Gastrocnemius medialis (tissue), 4 donors: ENCODE results near the gene NKX6-2. TPM values are rescaled to one million over a fixed set of nuclear protein-coding genes. Genes with fewer than 3 reads are reported as not detected.

ENCODE experiments used
- ATAC-seq, 2 donors: fragments of 150-250 bp; one replicate each; pipeline ENCODE4 v1.9.1; 2016
- DNase-seq, 2 donors: peaks; one replicate each; pipeline ENCODE4 v3.0.0-alpha.2; 2019
- H3K27ac ChIP-seq, 4 donors: fragments of 200-600 bp; sonication (generic); 1 replicate in 1 of 4; 2 replicates in 3 of 4; pipeline ENCODE4 v1.5.1; 2016 to 2018; ENCODE audit warnings: mild to moderate bottlenecking in 2 of 4, moderate library complexity in 1 of 4
- H3K27me3 ChIP-seq, 3 donors: fragments of 200-600 bp; sonication (generic) in 2 of 3; 1 replicate in 1 of 3; 2 replicates in 2 of 3; pipeline versions ENCODE4 v1.5.1 to v1.6.0; 2016 to 2019; ENCODE audit warnings: mild to moderate bottlenecking in 1 of 3, moderate library complexity in 1 of 3
- H3K36me3 ChIP-seq, 2 donors: fragments of 200-600 bp; sonication (generic) in 1 of 2; one replicate each; pipeline ENCODE4 v1.5.1; 2017 to 2018
- H3K4me1 ChIP-seq, 2 donors: fragments of 200-600 bp; sonication (generic) in 1 of 2; one replicate each; pipeline ENCODE4 v1.5.1; 2016 to 2017; ENCODE audit warnings: mild to moderate bottlenecking in 2 of 2
- H3K4me3 ChIP-seq, 4 donors: fragments of 200-600 bp; sonication (generic) in 3 of 4; 1 replicate in 1 of 4; 2 replicates in 3 of 4; pipeline ENCODE4 v1.5.1; 2016 to 2019; ENCODE audit warnings: mild to moderate bottlenecking in 2 of 4
- H3K9me3 ChIP-seq, 3 donors: fragments of 200-600 bp; sonication (generic) in 2 of 3; 1 replicate in 1 of 3; 2 replicates in 2 of 3; pipeline ENCODE4 v1.5.1; 2016 to 2019
- CTCF ChIP-seq, 5 experiments: fragments of 450-650 bp in 3 of 5; fragments of 200-600 bp in 2 of 5; sonication (generic) in 2 of 5; IDR thresholded peaks in 4 of 5; conservative IDR thresholded peaks in 1 of 5; 1 replicate in 4 of 5; 2 replicates in 1 of 5; pipeline ENCODE4 v1.5.1; 2016 to 2019; ENCODE audit warnings: antibody characterized with exemption in 5 of 5, mild to moderate bottlenecking in 3 of 5, moderate library complexity in 3 of 5
- POLR2A ChIP-seq, 2 donors: fragments of 450-650 bp; IDR thresholded peaks; one replicate each; pipeline ENCODE4 v1.6.1; 2017; ENCODE audit warnings: antibody characterized with exemption in 2 of 2, mild to moderate bottlenecking in 2 of 2, moderate library complexity in 2 of 2
- in situ Hi-C, 4 donors: fragments of 200-750 bp; cut with MboI; loops; one replicate each; pipeline versions ENCODE4 v1.15.0 to v1.8.0; 2017; ENCODE audit warnings: low sequenced_read_pairs in 4 of 4
- intact Hi-C: fragments of 100-400 bp; cut with DNase I; formaldehyde crosslinking; loops from one replicate; pipeline ENCODE4 v1.15.1; 2023; ENCODE audit warnings: low total_unique reads
- total RNA-seq, 4 donors: library from RNA; depleted of rRNA; stranded (reverse); fragments of >200 nt; gene quantifications; one replicate each; pipeline versions ENCODE4 v1.1.0 to v1.2.3, GENCODE V29; 2016

Gene NKX6-2
- total RNA-seq, 4 donors from 2014 or later, result 0.09 TPM; not detected in 3

- peaks cover 0 to 9% of the 10 kb centered on the region in 2 donors for H3K36me3 ChIP-seq
- no peak overlapping the region for H3K27ac ChIP-seq
- intact Hi-C loops (no loop called here), in situ Hi-C loops (no loop called here)
- no peaks in the 10 kb centered on the region for H3K4me1 ChIP-seq
- H3K27me3 ChIP-seq, result no peaks in the 10 kb centered on the region
- no peaks in the 10 kb centered on the region for H3K9me3 ChIP-seq
- H3K4me3 ChIP-seq, result no peak overlapping the region
- ATAC-seq (no peak), DNase-seq (no peak)
- no peak for TF ChIP-seq CTCF (IDR thresholded peaks at IDR 0.05 in 4 of 5, conservative IDR thresholded peaks at IDR 0.05 in 1 of 5)
- TF ChIP-seq POLR2A (IDR thresholded peaks at IDR 0.05), result no peak
These were observed 30.8 kb upstream of the NKX6-2 start for GRCh38 chr10:132816718-132817117.

GRCh38 chr10:132815168-132815857, 29.4 kb upstream of the NKX6-2 start:
- in situ Hi-C loops, result no loop called here
- Histone ChIP-seq H3K4me1 (no peaks in the 10 kb centered on the region), H3K27ac (no peak overlapping the region), H3K4me3 (no peak overlapping the region), H3K9me3 (no peaks in the 10 kb centered on the region), H3K27me3 (no peaks in the 10 kb centered on the region), H3K36me3 (peaks cover 0 to 9% of the 10 kb centered on the region in 2 donors)
- DNase-seq (no peak), ATAC-seq (no peak)
- intact Hi-C loops, result no loop called here
- TF ChIP-seq POLR2A (IDR thresholded peaks at IDR 0.05) (no peak), CTCF (IDR thresholded peaks at IDR 0.05 in 4 of 5, conservative IDR thresholded peaks at IDR 0.05 in 1 of 5) (no peak)

- ATAC-seq (no peak), DNase-seq (no peak)
- in situ Hi-C loops (no loop called here), intact Hi-C loops (no loop called here)
- H3K36me3 ChIP-seq, result peaks cover 0 to 9% of the 10 kb centered on the region in 2 donors
- no peak for TF ChIP-seq POLR2A (IDR thresholded peaks at IDR 0.05)
- TF ChIP-seq CTCF (IDR thresholded peaks at IDR 0.05 in 4 of 5, conservative IDR thresholded peaks at IDR 0.05 in 1 of 5), result no peak
- no peaks in the 10 kb centered on the region for H3K4me1 ChIP-seq
- H3K4me3 ChIP-seq, result no peak overlapping the region
- no peak overlapping the region for H3K27ac ChIP-seq
- H3K9me3 ChIP-seq, result no peaks in the 10 kb centered on the region
- H3K27me3 ChIP-seq, result no peaks in the 10 kb centered on the region
These were observed 28.5 kb upstream of the NKX6-2 start for GRCh38 chr10:132814469-132814856.

- intact Hi-C loops (no loop called here), in situ Hi-C loops (no loop called here)
- TF ChIP-seq POLR2A (IDR thresholded peaks at IDR 0.05) (no peak), CTCF (IDR thresholded peaks at IDR 0.05 in 4 of 5, conservative IDR thresholded peaks at IDR 0.05 in 1 of 5) (no peak)
- H3K36me3 ChIP-seq, result peaks cover 0 to 9% of the 10 kb centered on the region in 2 donors
- H3K27me3 ChIP-seq, result no peaks in the 10 kb centered on the region
- H3K27ac ChIP-seq, result no peak overlapping the region
- H3K4me1 ChIP-seq, result no peaks in the 10 kb centered on the region
- no peaks in the 10 kb centered on the region for H3K9me3 ChIP-seq
- ATAC-seq (no peak), DNase-seq (no peak)
- no peak overlapping the region for H3K4me3 ChIP-seq
These were observed 27.9 kb upstream of the NKX6-2 start for GRCh38 chr10:132813560-132814468.
